Subcutaneous abdominal adipose tissue (tissue), 5 donors: ENCODE measurements around the gene PIM3.

Experiments
- H3K27ac ChIP-seq: one replicate; pipeline ENCODE4 v1.7.0; 2013; ENCODE audit warnings: low read depth, mild to moderate bottlenecking, inconsistent platforms, low read length, moderate library complexity
- H3K27me3 ChIP-seq, 5 donors: one replicate each; pipeline ENCODE4 v1.7.0; 2013; ENCODE audit warnings: low read length in 5 of 5, inconsistent platforms in 1 of 5; ENCODE audit not compliant: control insufficient read depth in 5 of 5, insufficient read depth in 4 of 5
- H3K36me3 ChIP-seq, 5 donors: one replicate each; pipeline ENCODE4 v1.7.0; 2013; ENCODE audit warnings: low read length in 5 of 5; ENCODE audit not compliant: control insufficient read depth in 5 of 5, insufficient read depth in 5 of 5
- H3K4me1 ChIP-seq, 5 donors: one replicate each; pipeline ENCODE4 v1.7.0; 2013; ENCODE audit warnings: low read length in 5 of 5, mild to moderate bottlenecking in 3 of 5, moderate library complexity in 1 of 5; ENCODE audit not compliant: control insufficient read depth in 5 of 5, insufficient read depth in 5 of 5
- H3K4me3 ChIP-seq, 5 donors: one replicate each; pipeline ENCODE4 v1.7.0; 2013; ENCODE audit warnings: low read length in 5 of 5, low read depth in 1 of 5
- H3K9ac ChIP-seq, 5 donors: one replicate each; pipeline ENCODE4 v1.7.0; 2013; ENCODE audit warnings: low read length in 5 of 5, mild to moderate bottlenecking in 4 of 5, moderate library complexity in 3 of 5
- H3K9me3 ChIP-seq, 5 donors: one replicate each; pipeline ENCODE4 v1.7.0; 2013; ENCODE audit warnings: low read length in 5 of 5; ENCODE audit not compliant: control insufficient read depth in 5 of 5
- donor health status: healthy.
- donor health status: healthy.
- donor health status: healthy.
- donor health status: healthy.
- donor health status: healthy.

PIM3 gene

DNA sequence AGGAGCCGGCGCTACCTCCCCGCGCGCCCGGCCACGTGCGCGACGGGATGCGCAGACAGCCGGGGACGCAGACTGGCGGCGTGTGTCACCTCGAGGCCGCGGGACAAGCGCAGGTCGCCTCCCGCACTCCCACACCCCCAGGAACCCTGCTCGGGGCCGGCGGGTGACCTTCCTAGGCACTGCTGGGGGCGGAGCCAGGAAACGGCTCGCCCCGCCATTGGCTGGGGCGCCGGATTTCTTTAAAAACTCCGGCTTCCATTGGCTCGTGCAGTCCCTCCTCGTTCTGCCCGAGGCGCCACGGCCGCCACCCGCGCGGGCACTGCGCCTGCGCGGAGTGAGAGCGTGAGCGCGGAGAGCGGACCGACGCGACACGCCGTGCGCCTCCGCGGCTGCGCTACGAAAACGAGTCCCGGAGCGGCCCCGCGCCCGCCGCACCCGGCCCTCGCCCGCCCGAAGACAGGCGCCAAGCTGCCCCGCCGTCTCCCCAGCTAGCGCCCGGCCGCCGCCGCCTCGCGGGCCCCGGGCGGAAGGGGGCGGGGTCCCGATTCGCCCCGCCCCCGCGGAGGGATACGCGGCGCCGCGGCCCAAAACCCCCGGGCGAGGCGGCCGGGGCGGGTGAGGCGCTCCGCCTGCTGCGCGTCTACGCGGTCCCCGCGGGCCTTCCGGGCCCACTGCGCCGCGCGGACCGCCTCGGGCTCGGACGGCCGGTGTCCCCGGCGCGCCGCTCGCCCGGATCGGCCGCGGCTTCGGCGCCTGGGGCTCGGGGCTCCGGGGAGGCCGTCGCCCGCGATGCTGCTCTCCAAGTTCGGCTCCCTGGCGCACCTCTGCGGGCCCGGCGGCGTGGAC, at the start of gene PIM3:
PIM3 (plus strand) TSS at position 614 of the 846 bp plus-strand sequence; CDS start at position 790, 176 bp downstream.
- peaks cover 5 to 78% (median 74%) of the 10 kb centered on the region in 5 donors for H3K4me1 ChIP-seq
- H3K36me3 ChIP-seq, result peaks cover 0 to 33% (median 25%) of the 10 kb centered on the region in 5 donors
- H3K9ac ChIP-seq, result peak within 1 kb of the TSS; percentile 26 to 96 (median 92)
- no peaks in the 10 kb centered on the region for H3K9me3 ChIP-seq
- peak within 1 kb of the TSS; percentile 98 for H3K27ac ChIP-seq
- peak within 1 kb of the TSS; percentile 63 to 99 (median 96) for H3K4me3 ChIP-seq
- no peaks in the 10 kb centered on the region for H3K27me3 ChIP-seq

DNA sequence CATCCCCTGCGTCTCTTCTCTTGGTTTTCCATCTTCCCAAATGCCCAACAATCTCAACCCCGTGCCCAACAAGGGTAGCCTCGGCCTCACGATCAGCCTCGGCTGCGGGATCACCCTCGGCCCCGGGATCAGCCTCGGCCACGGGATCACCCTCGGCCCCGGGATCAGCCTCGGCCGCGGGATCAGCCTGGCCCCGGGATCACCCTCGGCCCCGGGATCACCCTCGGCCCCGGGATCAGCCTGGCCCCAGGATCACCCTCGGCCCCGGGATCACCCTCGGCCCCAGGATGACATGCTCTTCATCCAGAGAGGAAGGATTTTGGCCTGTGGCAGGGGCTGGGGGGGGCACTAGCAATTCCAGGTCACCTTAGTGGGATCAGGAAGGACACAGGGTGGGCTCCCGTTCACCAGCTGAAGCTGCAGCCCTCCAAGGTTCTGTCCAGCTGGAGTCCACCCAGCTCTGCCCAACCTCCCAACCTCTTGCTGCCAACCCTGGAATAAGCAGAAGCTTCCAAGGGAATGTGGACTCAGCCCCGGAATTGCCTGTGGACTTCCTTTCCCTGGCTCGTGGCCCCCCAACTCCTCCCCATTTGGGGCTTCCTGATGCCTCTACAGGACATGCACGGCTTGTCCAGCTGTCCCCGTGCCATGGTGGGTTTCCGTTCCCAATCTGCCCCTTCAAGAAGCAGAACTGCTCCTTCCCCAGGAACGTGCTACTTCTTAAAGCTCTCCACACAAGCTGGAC, 48.5 kb upstream of the PIM3 start:
- H3K36me3 ChIP-seq, result peaks cover 0 to 56% (median 45%) of the 10 kb centered on the region in 5 donors
- H3K9me3 ChIP-seq, result no peaks in the 10 kb centered on the region
- H3K27me3 ChIP-seq, result no peaks in the 10 kb centered on the region
- H3K27ac ChIP-seq, result no peak overlapping the region
- no peak overlapping the region for H3K9ac ChIP-seq
- no peak overlapping the region for H3K4me3 ChIP-seq
- H3K4me1 ChIP-seq, result peaks cover 0 to 4% (median 3%) of the 10 kb centered on the region in 5 donors

DNA sequence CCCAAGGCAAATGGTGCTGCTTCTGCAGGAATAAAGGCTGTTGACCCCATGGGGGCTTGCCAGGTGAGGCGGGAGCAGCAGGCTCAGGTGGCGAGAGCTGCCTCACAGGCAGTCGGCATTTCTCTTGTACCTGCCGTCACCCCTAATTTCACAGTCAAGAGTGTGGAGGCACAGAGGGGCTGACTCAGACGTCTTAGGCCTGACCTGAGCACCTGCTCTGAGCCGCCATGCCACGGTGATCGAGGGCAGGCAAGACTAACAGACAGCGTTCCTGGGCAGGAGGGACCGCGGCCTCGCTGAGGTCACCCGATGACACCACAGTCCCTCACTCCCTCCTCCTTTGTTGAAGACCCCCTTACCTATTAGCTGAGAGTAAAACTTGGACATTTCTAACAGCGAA, 47.5 kb upstream of the PIM3 start:
- Histone ChIP-seq H3K4me3 (no peak overlapping the region), H3K9ac (no peak overlapping the region), H3K4me1 (peaks cover 0 to 12% (median 11%) of the 10 kb centered on the region in 5 donors), H3K36me3 (peaks cover 0 to 46% (median 35%) of the 10 kb centered on the region in 5 donors), H3K27ac (no peak overlapping the region), H3K9me3 (no peaks in the 10 kb centered on the region), H3K27me3 (no peaks in the 10 kb centered on the region)

DNA sequence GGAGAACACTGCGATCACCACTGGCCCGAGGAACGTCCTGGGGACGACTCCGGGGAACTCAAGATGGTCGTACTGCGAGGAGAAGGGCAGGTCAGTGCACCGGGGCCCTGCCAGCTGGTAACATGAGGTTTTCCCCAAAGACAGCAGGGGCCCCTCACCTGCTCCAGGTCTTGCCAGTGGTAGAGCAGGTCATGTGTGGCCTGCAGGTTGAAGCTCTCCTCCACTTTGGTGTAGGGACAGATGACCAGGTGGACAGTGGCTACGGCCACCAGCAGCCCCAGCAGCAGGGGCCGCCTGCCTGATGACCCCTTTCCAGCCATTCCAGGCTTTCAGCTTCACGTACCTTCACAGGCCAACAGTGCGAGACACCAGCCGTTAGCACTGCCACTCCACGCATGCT, 47.1 kb upstream of the PIM3 start:
- Histone ChIP-seq H3K36me3 (peaks cover 0 to 44% (median 34%) of the 10 kb centered on the region in 5 donors), H3K4me1 (peaks cover 0 to 13% (median 11%) of the 10 kb centered on the region in 5 donors), H3K9me3 (no peaks in the 10 kb centered on the region), H3K9ac (no peak overlapping the region), H3K4me3 (no peak overlapping the region), H3K27me3 (no peaks in the 10 kb centered on the region), H3K27ac (no peak overlapping the region)

- no peaks in the 10 kb centered on the region for H3K9me3 ChIP-seq
- H3K27me3 ChIP-seq, result no peaks in the 10 kb centered on the region
- peaks cover 0 to 19% (median 17%) of the 10 kb centered on the region in 5 donors for H3K4me1 ChIP-seq
- no peak overlapping the region for H3K4me3 ChIP-seq
- no peak overlapping the region for H3K27ac ChIP-seq
- no peak overlapping the region for H3K9ac ChIP-seq
- peaks cover 0 to 36% (median 29%) of the 10 kb centered on the region in 5 donors for H3K36me3 ChIP-seq
Observed at GRCh38 chr22:49914256-49914655, 46.3 kb upstream of the PIM3 start.

- H3K4me1 ChIP-seq, result peaks cover 0 to 25% (median 23%) of the 10 kb centered on the region in 5 donors
- no peak overlapping the region for H3K27ac ChIP-seq
- H3K9ac ChIP-seq, result no peak overlapping the region
- H3K27me3 ChIP-seq, result no peaks in the 10 kb centered on the region
- H3K9me3 ChIP-seq, result no peaks in the 10 kb centered on the region
- no peak overlapping the region for H3K4me3 ChIP-seq
- peaks cover 0 to 31% (median 25%) of the 10 kb centered on the region in 5 donors for H3K36me3 ChIP-seq
Observed at GRCh38 chr22:49915610-49916009, 45.0 kb upstream of the PIM3 start.

DNA sequence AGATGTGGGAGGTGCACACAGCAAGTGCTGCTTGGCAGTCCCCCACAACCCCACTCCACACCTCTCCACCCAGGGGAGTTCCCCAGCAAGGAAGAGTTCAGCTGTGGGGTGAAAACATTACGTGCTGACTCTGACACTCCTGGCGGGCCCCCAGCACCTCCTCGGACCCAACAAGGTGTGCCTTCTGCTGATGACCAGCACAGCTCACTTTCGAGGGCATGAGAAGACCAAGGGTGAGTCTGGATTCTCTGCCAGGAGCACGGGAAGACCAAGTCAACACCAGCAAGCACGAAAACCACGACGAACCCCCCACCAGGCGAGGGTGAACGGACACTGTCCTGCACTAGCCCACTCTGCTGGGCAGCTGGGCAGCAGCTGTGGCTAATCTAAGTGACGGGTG, 43.7 kb upstream of the PIM3 start:
- no peak overlapping the region for H3K9ac ChIP-seq

GRCh38 chr22:49917974-49918910, 42.3 kb upstream of the PIM3 start, which contains the start of the genes ALG12 and CRELD2:
ALG12 (minus strand) TSS chr22:49918438; CDS start chr22:49913765, 4,673 bp downstream.
CRELD2 (plus strand) TSS chr22:49918634; CDS start chr22:49918770, 136 bp downstream.
- Histone ChIP-seq H3K9me3 (no peaks in the 10 kb centered on the region), H3K27ac (peak within 1 kb of the TSS; percentile 70), H3K36me3 (peaks cover 0 to 31% (median 18%) of the 10 kb centered on the region in 5 donors), H3K9ac (peak within 1 kb of the TSS; percentile 26 to 82 (median 77)), H3K4me1 (peaks cover 0 to 25% (median 23%) of the 10 kb centered on the region in 5 donors), H3K4me3 (peak within 1 kb of the TSS; percentile 44 to 80 (median 77)), H3K27me3 (no peaks in the 10 kb centered on the region)

More for the DNA sequence above, 43.7 kb upstream of the PIM3 start:
- no peaks in the 10 kb centered on the region for H3K9me3 ChIP-seq
- H3K27me3 ChIP-seq, result no peaks in the 10 kb centered on the region
- H3K4me1 ChIP-seq, result peaks cover 0 to 25% (median 23%) of the 10 kb centered on the region in 5 donors
- no peak overlapping the region for H3K27ac ChIP-seq
- peaks cover 0 to 36% (median 29%) of the 10 kb centered on the region in 5 donors for H3K36me3 ChIP-seq
- peak overlapping the region in 1 of 5 donors; percentile 80 for H3K4me3 ChIP-seq
